ENCODE results near the gene FAM3D.

FAM3D gene

DNA sequence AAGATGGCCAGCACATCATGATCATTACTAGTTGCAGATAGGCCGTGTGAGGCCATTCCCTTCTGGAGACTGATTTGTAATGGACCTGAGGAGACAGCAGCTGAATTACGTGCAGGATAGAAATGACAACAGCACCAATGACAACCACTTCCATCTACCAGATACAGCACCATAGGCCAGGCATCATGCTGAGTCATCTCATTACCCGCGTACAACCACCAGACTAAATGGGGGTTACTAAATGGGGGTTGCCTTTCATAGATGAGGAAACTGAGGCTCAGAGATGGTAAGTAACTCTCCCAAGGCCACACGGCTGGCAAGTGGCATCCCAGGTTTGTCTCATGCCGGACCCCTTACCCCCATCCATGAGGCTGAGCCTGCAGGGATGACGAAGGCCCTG, 56.6 kb downstream of the FAM3D start:
- Histone ChIP-seq H2AFZ (ENCODE audit: low read depth, low read length) (no peak overlapping the region), H3K36me3 (ENCODE audit: insufficient read depth, low read length) (no peaks in the 10 kb centered on the region), H3K9me3 (ENCODE audit: low read length) (no peaks in the 10 kb centered on the region), H3K27me3 (ENCODE audit: insufficient read depth, low read length) (no peaks in the 10 kb centered on the region), H3K4me1 (ENCODE audit: insufficient read depth, low read length) (no peaks in the 10 kb centered on the region), H3K4me3 (ENCODE audit: low read length) (no peak overlapping the region)

DNA sequence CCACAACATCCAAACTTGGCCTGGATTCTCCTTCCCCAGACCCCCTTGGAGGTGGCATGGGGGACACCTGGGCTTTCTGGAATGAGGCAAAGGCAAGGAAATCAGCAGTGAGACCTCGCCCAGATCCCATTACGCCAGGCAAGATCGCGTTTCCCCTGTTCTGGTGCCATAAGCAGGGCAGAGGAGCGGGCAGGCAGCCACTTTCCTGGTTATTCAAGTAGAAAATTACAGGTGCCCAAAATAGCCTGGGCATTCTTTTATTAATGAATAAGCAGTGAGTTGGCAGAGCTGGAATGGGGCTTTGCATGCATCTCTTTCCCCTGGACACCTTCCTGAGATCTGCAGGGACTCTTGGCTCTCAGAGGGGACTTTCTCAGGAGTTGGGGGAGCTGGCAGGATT, 57.9 kb downstream of the FAM3D start:
- H3K36me3 ChIP-seq (ENCODE audit: insufficient read depth, low read length), result no peaks in the 10 kb centered on the region
- peaks cover 10% of the 10 kb centered on the region for H3K4me1 ChIP-seq (ENCODE audit: insufficient read depth, low read length)
- H3K27me3 ChIP-seq (ENCODE audit: insufficient read depth, low read length), result no peaks in the 10 kb centered on the region
- no peaks in the 10 kb centered on the region for H3K9me3 ChIP-seq (ENCODE audit: low read length)
- no peak overlapping the region for H2AFZ ChIP-seq (ENCODE audit: low read depth, low read length)
- no peak overlapping the region for H3K4me3 ChIP-seq (ENCODE audit: low read length)

DNA sequence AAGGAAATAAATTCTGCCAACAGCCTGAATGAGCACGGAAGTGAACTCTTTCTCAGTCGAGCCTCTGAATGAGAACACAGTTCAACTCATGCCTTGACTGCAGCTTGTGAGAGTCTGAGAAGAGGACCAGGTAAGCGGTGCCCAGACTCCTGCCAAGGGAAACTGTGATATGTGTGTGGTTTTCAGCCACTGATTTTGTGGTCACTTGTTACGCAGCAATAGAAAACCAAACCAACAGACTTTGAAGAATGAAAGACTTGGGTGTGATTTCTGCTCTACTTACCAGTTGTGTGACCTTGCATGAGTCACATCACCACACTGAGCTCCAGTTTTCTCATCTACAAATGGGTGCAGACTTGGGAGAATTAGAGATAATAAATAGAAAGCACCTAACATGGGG, 58.8 kb downstream of the FAM3D start:
- Histone ChIP-seq H2AFZ (ENCODE audit: low read depth, low read length) (no peak overlapping the region), H3K4me1 (ENCODE audit: insufficient read depth, low read length) (peaks cover 14% of the 10 kb centered on the region), H3K27me3 (ENCODE audit: insufficient read depth, low read length) (no peaks in the 10 kb centered on the region), H3K36me3 (ENCODE audit: insufficient read depth, low read length) (no peaks in the 10 kb centered on the region), H3K4me3 (ENCODE audit: low read length) (no peak overlapping the region), H3K9me3 (ENCODE audit: low read length) (no peaks in the 10 kb centered on the region)

DNA sequence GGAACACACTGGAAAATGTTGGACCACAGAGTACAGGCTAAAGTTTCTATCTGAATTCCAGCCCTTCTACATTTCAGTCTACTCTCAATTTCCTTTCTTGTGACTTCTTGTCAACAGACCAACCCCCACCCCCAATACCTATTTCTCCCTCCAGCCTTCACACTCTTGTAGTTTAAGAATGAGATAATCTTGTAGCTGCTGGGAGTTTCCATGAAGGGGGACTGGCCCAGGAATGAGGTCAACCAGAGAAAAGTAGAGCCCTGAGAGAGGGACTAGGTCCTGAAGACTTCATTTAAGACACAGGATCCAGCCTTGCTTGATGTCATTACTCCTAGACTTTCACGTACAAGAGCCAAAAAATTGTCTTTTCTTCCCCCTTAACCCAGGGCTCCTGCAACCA, 59.9 kb downstream of the FAM3D start:
- Histone ChIP-seq H3K9me3 (ENCODE audit: low read length) (no peaks in the 10 kb centered on the region), H3K36me3 (ENCODE audit: insufficient read depth, low read length) (no peaks in the 10 kb centered on the region), H3K4me3 (ENCODE audit: low read length) (no peak overlapping the region), H3K27me3 (ENCODE audit: insufficient read depth, low read length) (no peaks in the 10 kb centered on the region), H2AFZ (ENCODE audit: low read depth, low read length) (no peak overlapping the region), H3K4me1 (ENCODE audit: insufficient read depth, low read length) (peaks cover 14% of the 10 kb centered on the region)

DNA sequence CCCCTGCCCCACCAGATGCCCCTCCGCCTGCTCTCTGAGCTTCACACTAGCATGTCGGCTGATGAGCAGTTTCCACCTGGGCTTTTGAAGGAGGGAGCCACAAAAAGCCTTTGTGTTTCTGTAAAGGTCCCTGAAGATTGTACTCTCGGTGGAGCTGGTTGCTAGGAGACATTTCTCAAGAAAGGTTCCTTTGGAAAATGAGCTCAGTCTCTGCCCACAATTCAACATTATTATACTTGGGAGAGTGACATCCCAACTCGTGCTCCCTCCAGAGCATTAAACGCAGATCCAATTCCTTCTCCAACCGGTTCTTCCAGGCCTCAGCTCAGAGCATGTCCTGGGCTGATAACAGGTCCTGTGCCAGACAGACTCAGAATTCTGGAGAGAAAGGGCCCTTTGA, 62.5 kb downstream of the FAM3D start:
- Histone ChIP-seq H2AFZ (ENCODE audit: low read depth, low read length) (no peak overlapping the region), H3K36me3 (ENCODE audit: insufficient read depth, low read length) (no peaks in the 10 kb centered on the region), H3K4me3 (ENCODE audit: low read length) (no peak overlapping the region), H3K27me3 (ENCODE audit: insufficient read depth, low read length) (no peaks in the 10 kb centered on the region), H3K4me1 (ENCODE audit: insufficient read depth, low read length) (peaks cover 14% of the 10 kb centered on the region), H3K9me3 (ENCODE audit: low read length) (no peaks in the 10 kb centered on the region)

DNA sequence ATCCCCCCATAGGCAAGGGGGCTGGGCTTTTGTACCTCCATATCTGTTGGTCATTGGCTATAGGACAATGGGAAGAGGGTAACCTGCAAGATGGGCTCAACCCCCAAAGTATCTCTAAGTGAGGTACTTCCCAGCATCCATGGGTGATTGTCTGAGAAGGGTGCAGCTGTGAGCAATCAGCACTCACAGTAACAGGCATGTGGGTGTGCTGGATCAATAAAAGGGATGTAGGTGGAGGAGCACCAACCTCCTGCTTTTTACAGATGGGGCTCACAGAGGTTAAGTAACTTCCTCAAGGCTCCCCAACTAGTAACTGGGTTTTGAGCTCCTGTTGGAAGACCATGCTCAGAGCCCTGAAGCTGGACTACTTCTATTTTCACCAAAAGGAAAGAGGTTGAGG, 63.0 kb downstream of the FAM3D start:
- Histone ChIP-seq H3K9me3 (ENCODE audit: low read length) (no peaks in the 10 kb centered on the region), H3K4me3 (ENCODE audit: low read length) (no peak overlapping the region), H3K4me1 (ENCODE audit: insufficient read depth, low read length) (peaks cover 14% of the 10 kb centered on the region), H3K27me3 (ENCODE audit: insufficient read depth, low read length) (no peaks in the 10 kb centered on the region), H3K36me3 (ENCODE audit: insufficient read depth, low read length) (no peaks in the 10 kb centered on the region), H2AFZ (ENCODE audit: low read depth, low read length) (no peak overlapping the region)

DNA sequence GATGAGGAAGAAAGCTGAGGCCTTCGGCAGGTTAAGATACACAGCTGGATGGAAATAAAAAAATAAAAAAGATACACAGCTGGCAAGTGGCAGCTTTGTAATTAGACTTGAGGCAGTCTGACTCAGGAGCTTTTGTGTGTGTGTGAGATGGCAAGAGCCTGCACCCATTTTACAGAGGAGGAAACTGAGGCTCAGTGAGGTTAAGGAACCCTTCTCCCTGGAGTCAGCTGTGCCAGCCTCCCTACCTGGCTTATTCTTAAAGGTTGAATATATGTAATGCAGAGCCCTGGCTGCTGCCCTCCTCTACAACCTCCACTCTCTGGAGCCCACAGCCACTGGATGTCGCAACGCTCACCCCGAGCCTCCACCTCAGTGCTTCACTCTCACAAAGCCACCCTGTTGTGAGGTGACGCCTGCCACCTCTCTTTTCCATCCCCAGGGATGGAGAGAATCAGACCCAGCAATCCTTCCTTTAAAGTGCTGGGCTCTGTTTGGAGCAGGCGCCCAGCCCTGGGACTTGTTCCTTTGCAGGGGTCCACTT, 68.7 kb downstream of the FAM3D start:
- Histone ChIP-seq H3K27me3 (ENCODE audit: insufficient read depth, low read length) (no peaks in the 10 kb centered on the region), H3K36me3 (ENCODE audit: insufficient read depth, low read length) (no peaks in the 10 kb centered on the region), H3K9me3 (ENCODE audit: low read length) (no peaks in the 10 kb centered on the region), H2AFZ (ENCODE audit: low read depth, low read length) (no peak overlapping the region), H3K4me1 (ENCODE audit: insufficient read depth, low read length) (no peaks in the 10 kb centered on the region), H3K4me3 (ENCODE audit: low read length) (no peak overlapping the region)

DNA sequence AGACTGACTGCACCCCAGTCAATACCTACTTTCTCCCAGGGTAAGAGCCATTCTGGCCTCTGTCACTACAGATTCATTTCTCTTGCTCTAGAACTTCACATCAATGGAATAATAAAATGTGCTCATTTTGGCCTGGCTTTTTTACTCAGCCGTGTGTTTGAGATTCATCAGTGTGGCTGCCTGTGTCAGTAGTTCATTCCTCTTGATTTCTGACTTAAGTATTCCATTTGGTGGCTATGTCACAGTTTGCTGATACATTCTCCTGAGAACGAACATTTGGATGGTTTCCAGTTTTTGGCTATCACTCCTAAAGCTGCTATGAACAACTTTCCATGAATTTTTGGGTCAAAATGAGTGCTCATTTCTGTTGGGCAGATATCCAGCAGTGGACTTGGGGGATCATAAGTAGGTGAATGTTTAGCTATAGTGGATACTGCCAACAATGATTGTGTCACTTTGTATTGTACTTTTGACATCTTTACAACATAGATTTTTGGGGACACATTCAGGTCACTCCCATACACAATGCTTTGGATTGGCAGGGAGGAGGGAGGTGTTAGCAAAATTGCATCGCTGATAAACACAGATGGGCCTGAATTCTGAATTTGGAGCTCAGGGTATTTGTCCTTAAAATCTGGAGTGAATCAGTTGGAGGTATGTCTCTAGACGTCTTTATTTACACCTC, 69.6 kb downstream of the FAM3D start:
- H3K27me3 ChIP-seq (ENCODE audit: insufficient read depth, low read length), result no peaks in the 10 kb centered on the region
- H3K36me3 ChIP-seq (ENCODE audit: insufficient read depth, low read length), result no peaks in the 10 kb centered on the region
- H3K4me3 ChIP-seq (ENCODE audit: low read length), result no peak overlapping the region
- no peak overlapping the region for H2AFZ ChIP-seq (ENCODE audit: low read depth, low read length)
- no peaks in the 10 kb centered on the region for H3K9me3 ChIP-seq (ENCODE audit: low read length)
- peaks cover 3% of the 10 kb centered on the region for H3K4me1 ChIP-seq (ENCODE audit: insufficient read depth, low read length)

DNA sequence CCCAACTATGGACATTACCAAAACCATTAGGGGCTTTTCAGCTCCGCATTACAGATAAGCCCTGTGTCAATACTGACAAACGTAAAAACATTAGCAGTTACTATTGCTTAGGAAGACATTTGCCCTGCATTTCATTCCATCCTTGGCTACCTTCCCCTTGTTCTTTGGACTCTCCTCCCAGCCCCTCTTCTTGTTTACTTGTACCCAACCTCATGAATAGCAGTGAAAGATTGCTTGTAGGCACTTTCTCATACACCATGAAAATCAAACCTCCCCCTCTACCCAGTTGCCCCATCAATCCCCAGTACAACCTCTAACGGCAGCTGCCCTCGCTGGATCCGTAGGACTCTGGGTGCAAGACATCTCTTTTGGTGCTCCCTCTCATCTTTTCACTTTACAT, 72.5 kb downstream of the FAM3D start:
- Histone ChIP-seq H3K4me3 (ENCODE audit: low read length) (no peak overlapping the region), H3K36me3 (ENCODE audit: insufficient read depth, low read length) (no peaks in the 10 kb centered on the region), H3K27me3 (ENCODE audit: insufficient read depth, low read length) (no peaks in the 10 kb centered on the region), H2AFZ (ENCODE audit: low read depth, low read length) (no peak overlapping the region), H3K4me1 (ENCODE audit: insufficient read depth, low read length) (peaks cover 13% of the 10 kb centered on the region), H3K9me3 (ENCODE audit: low read length) (no peaks in the 10 kb centered on the region)

DNA sequence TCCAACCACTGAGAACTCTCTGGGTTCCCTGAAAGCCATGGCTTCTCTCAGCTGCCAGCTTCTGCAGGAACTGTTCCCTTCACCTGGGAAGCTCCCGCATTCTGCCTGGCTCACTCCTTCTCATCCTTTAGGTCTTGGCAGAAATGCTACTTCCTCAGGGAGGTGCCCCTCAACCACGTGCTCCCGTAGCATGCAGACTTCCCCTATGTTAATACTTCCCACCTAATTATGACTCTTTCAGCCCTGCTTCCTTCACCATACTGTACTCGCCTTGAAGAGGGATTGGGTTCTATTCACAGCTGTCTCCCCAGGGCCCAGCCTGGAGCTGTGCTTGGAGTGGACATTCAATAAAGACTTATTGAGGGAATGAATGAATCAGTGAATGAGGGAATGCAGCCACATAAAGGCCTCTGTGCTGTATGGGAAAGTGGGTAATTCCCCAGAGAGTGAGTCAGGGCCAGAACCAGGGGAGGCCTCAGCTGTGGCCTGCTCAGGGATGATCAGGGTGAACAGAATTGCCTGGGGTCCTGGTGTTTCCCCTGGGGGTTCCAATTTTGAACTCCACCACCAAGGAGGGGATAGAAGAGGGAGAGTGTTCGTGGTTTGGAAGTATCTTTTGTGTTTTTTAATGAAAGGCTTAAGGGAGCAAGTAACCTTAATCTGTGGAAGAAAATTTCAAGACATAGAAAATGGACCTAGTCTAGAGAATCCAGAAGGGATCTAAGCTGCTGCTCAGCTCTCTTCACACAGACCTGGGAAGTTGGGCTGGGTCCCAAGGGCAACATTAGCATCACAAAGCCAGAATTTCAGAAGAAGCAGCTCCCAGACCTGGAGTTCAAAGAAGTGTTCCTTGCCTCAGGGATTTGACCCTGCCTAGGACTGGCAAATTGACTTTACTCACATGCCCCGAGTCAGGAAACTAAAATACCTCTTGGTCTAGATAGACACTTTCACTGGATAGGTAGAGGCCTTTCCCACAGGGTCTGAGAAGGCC, 74.8 kb downstream of the FAM3D start:
- Histone ChIP-seq H3K27me3 (ENCODE audit: insufficient read depth, low read length) (no peaks in the 10 kb centered on the region), H3K4me3 (ENCODE audit: low read length) (no peak overlapping the region), H3K36me3 (ENCODE audit: insufficient read depth, low read length) (no peaks in the 10 kb centered on the region), H3K4me1 (ENCODE audit: insufficient read depth, low read length) (peaks cover 15% of the 10 kb centered on the region), H2AFZ (ENCODE audit: low read depth, low read length) (no peak overlapping the region), H3K9me3 (ENCODE audit: low read length) (no peaks in the 10 kb centered on the region)

DNA sequence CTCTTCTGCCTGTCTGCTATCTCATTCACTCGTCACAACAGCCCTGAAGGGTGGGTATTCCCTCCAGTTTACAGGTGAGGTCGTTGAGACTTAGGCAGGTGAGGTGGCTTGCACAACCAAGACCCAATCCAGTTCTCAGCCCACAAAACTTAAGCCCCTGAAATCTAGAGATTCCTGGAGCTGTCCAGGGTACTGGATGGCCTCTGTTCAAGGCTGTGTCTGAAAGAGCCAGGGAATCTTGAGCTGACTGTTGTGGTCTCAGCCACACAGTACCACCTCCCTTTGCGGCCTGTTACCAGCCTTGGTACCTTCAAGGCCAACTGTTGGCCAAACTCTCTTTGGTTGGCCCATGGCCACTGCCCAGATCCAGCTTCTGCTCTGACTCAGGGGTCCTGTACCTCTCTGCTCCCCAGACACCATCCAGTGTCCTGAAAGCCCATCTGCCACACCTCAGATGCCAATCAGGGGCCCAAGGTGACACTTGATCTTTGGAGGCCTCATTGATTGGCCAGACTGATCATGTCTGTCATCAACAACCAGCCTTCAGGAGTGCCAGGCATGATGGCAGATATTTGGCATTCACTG, 78.5 kb downstream of the FAM3D start:
- H3K4me1 ChIP-seq (ENCODE audit: insufficient read depth, low read length), result peaks cover 17% of the 10 kb centered on the region
- H3K4me3 ChIP-seq (ENCODE audit: low read length), result no peak overlapping the region
- H3K9me3 ChIP-seq (ENCODE audit: low read length), result no peaks in the 10 kb centered on the region
- no peaks in the 10 kb centered on the region for H3K27me3 ChIP-seq (ENCODE audit: insufficient read depth, low read length)
- no peaks in the 10 kb centered on the region for H3K36me3 ChIP-seq (ENCODE audit: insufficient read depth, low read length)
- H2AFZ ChIP-seq (ENCODE audit: low read depth, low read length), result no peak overlapping the region

DNA sequence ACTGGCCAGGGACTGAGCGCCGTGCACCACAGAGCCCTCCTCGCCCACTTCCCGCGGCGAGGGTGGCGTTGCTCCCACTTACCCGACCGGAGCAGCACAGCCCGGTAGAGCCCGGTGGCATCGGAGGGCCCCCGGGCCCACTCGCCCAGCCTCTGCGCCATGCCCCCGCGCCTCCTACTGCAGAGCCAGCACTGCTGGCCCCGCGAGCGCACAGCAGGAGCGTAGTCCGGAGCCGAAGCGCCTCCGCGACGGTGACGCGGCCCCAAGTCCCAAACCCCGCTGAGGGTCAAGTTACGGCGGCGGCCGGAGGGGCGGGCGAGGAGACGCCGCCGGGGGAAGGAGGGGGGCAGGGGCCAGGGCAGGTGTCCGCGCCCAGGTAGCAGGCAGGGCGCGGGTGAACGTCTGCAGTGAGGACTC, 79.8 kb downstream of the FAM3D start:
- Histone ChIP-seq H3K4me3 (ENCODE audit: low read length) (no peak overlapping the region), H2AFZ (ENCODE audit: low read depth, low read length) (no peak overlapping the region), H3K36me3 (ENCODE audit: insufficient read depth, low read length) (no peaks in the 10 kb centered on the region), H3K4me1 (ENCODE audit: insufficient read depth, low read length) (peaks cover 25% of the 10 kb centered on the region), H3K9me3 (ENCODE audit: low read length) (no peaks in the 10 kb centered on the region), H3K27me3 (ENCODE audit: insufficient read depth, low read length) (no peaks in the 10 kb centered on the region)

DNA sequence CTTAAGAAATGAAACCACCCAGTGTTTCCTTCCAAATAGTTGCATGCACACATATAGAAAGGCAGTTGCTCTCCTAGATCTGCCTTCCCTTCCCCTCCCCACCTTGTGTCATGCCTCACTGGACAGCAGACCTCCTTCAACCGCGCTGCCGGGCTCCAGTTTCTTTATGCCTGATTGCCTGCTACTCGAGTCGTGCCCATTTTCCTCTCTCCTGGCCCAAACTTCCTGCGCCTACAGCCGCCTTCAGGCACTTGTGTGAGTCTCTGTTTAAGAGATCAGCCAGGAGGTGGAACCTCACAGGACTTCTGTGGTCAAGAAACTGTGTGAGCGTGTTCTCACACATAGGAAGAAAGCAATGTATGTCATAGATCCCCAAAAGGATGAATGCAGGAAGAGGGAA, 80.6 kb downstream of the FAM3D start:
- Histone ChIP-seq H3K9me3 (ENCODE audit: low read length) (no peaks in the 10 kb centered on the region), H3K27me3 (ENCODE audit: insufficient read depth, low read length) (no peaks in the 10 kb centered on the region), H3K36me3 (ENCODE audit: insufficient read depth, low read length) (no peaks in the 10 kb centered on the region), H2AFZ (ENCODE audit: low read depth, low read length) (no peak overlapping the region), H3K4me1 (ENCODE audit: insufficient read depth, low read length) (peaks cover 26% of the 10 kb centered on the region), H3K4me3 (ENCODE audit: low read length) (no peak overlapping the region)
